ENCODE measurements around the gene UGT3A1. TPM values are rescaled to one million over a fixed set of nuclear protein-coding genes. Genes with fewer than 3 reads are reported as not detected.

The UGT3A1 gene
- total and polyA plus RNA-seq, 2 experiments from 2014 or later: 1.6 to 3.1 TPM

DNA sequence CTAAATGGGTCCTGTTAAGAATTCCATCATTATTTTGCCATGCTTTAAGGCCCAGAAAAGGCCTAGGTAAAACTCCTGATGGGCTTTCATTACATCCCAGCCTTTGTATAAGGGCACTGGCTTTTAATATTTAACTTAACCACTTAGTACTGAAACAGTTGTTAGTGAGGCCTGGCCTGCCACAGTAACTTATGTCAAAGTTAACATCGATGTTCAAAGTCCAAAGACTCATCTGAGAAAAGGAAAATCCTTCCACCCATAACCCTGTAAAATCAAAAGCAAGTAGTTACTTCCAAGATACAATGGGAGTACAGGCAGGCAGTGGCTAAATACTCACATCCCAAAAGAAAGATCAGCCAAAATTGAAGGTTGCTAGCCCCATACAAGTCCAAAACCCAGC lies 15.0 kb upstream of the UGT3A1 start (continued):
- TF ChIP-seq, protein P1, sequence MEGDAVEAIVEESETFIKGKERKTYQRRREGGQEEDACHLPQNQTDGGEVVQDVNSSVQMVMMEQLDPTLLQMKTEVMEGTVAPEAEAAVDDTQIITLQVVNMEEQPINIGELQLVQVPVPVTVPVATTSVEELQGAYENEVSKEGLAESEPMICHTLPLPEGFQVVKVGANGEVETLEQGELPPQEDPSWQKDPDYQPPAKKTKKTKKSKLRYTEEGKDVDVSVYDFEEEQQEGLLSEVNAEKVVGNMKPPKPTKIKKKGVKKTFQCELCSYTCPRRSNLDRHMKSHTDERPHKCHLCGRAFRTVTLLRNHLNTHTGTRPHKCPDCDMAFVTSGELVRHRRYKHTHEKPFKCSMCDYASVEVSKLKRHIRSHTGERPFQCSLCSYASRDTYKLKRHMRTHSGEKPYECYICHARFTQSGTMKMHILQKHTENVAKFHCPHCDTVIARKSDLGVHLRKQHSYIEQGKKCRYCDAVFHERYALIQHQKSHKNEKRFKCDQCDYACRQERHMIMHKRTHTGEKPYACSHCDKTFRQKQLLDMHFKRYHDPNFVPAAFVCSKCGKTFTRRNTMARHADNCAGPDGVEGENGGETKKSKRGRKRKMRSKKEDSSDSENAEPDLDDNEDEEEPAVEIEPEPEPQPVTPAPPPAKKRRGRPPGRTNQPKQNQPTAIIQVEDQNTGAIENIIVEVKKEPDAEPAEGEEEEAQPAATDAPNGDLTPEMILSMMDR (conservative IDR thresholded peaks at IDR 0.05; ENCODE audit: low read depth in 2 of 2): no peak
- no peak for TF ChIP-seq ZNF114 (CRISPR knock-in tag; IDR thresholded peaks at IDR 0.05)
- TF ChIP-seq ZNF331 (CRISPR knock-in tag; IDR thresholded peaks at IDR 0.05; ENCODE audit: low read depth): no peak
- TF ChIP-seq, protein P2, sequence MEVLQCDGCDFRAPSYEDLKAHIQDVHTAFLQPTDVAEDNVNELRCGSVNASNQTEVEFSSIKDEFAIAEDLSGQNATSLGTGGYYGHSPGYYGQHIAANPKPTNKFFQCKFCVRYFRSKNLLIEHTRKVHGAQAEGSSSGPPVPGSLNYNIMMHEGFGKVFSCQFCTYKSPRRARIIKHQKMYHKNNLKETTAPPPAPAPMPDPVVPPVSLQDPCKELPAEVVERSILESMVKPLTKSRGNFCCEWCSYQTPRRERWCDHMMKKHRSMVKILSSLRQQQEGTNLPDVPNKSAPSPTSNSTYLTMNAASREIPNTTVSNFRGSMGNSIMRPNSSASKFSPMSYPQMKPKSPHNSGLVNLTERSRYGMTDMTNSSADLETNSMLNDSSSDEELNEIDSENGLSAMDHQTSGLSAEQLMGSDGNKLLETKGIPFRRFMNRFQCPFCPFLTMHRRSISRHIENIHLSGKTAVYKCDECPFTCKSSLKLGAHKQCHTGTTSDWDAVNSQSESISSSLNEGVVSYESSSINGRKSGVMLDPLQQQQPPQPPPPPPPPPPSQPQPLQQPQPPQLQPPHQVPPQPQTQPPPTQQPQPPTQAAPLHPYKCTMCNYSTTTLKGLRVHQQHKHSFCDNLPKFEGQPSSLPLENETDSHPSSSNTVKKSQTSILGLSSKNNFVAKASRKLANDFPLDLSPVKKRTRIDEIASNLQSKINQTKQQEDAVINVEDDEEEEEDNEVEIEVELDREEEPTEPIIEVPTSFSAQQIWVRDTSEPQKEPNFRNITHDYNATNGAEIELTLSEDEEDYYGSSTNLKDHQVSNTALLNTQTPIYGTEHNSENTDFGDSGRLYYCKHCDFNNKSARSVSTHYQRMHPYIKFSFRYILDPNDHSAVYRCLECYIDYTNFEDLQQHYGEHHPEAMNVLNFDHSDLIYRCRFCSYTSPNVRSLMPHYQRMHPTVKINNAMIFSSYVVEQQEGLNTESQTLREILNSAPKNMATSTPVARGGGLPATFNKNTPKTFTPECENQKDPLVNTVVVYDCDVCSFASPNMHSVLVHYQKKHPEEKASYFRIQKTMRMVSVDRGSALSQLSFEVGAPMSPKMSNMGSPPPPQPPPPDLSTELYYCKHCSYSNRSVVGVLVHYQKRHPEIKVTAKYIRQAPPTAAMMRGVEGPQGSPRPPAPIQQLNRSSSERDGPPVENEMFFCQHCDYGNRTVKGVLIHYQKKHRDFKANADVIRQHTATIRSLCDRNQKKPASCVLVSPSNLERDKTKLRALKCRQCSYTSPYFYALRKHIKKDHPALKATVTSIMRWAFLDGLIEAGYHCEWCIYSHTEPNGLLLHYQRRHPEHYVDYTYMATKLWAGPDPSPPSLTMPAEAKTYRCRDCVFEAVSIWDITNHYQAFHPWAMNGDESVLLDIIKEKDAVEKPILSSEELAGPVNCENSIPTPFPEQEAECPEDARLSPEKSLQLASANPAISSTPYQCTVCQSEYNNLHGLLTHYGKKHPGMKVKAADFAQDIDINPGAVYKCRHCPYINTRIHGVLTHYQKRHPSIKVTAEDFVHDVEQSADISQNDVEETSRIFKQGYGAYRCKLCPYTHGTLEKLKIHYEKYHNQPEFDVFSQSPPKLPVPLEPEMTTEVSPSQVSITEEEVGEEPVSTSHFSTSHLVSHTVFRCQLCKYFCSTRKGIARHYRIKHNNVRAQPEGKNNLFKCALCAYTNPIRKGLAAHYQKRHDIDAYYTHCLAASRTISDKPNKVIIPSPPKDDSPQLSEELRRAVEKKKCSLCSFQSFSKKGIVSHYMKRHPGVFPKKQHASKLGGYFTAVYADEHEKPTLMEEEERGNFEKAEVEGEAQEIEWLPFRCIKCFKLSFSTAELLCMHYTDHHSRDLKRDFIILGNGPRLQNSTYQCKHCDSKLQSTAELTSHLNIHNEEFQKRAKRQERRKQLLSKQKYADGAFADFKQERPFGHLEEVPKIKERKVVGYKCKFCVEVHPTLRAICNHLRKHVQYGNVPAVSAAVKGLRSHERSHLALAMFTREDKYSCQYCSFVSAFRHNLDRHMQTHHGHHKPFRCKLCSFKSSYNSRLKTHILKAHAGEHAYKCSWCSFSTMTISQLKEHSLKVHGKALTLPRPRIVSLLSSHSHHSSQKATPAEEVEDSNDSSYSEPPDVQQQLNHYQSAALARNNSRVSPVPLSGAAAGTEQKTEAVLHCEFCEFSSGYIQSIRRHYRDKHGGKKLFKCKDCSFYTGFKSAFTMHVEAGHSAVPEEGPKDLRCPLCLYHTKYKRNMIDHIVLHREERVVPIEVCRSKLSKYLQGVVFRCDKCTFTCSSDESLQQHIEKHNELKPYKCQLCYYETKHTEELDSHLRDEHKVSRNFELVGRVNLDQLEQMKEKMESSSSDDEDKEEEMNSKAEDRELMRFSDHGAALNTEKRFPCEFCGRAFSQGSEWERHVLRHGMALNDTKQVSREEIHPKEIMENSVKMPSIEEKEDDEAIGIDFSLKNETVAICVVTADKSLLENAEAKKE (CRISPR knock-in tag; IDR thresholded peaks at IDR 0.05): no peak
- no peak for TF ChIP-seq JUNB (IDR thresholded peaks at IDR 0.05; ENCODE audit: unreplicated experiment)

DNA sequence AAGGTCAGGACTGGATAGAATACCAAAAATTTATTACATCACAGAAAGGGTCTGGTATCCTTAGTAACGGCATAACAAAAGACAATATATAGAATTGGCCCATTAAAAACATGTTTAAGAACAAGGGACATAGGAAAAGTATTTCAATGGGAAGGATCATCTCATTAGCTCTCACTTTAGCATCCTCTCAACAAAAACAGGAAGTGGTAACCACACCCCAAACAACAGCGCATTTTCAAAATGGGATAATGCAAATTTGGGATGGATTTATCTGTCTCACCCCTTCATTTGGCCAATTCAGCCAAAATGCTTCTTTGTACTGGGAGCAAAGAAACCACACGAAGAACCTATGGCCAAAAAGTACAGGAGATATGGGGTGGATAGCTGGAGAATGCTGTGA lies 9.8 kb upstream of the UGT3A1 start:
- H3K27me3 ChIP-seq (ENCODE audit: insufficient read depth): no peaks in the 10 kb centered on the region
- DNase-seq (ENCODE audit: low spot score): no peak
- H3K9me2 ChIP-seq (ENCODE audit: insufficient read depth): 0 out of 2 replicates have a peak, but pooled peaks cover 3% of the 10 kb centered on the region
- H3K4me1 Mint-ChIP-seq: peaks cover 3% of the 10 kb centered on the region; the same call in 1 of the 3 replicates
- H3K27ac Mint-ChIP-seq: no peak overlapping the region
- no peak overlapping the region for H2AFZ ChIP-seq
- H3K9me3 Mint-ChIP-seq: no peaks in the 10 kb centered on the region; the same call in 2 of the 3 replicates
- no peak overlapping the region for H3K4me2 ChIP-seq
- no peaks in the 10 kb centered on the region for H4K20me1 ChIP-seq (replicated peaks; ENCODE audit: insufficient read depth)
- H3K27me3 Mint-ChIP-seq (ENCODE audit: insufficient read depth, low read depth, poor library complexity): no peaks in the 10 kb centered on the region
- no peak overlapping the region for H3K4me3 ChIP-seq
- H3F3A ChIP-seq (replicated peaks; ENCODE audit: low read depth): no peaks in the 10 kb centered on the region
- H3K36me3 ChIP-seq (ENCODE audit: insufficient read depth): no peaks in the 10 kb centered on the region
- no peak for ATAC-seq
- no peaks in the 10 kb centered on the region for H3K4me1 ChIP-seq (ENCODE audit: insufficient read depth)
- H3K36me3 Mint-ChIP-seq (ENCODE audit: low read depth): no peaks in the 10 kb centered on the region
- H3K79me2 ChIP-seq (replicated peaks; ENCODE audit: insufficient read depth): no peaks in the 10 kb centered on the region
- H3K4me3 Mint-ChIP-seq: no peak overlapping the region
- no peak overlapping the region for H3K27ac ChIP-seq (ENCODE audit: low read depth)
- TF ChIP-seq STAT1 (IDR thresholded peaks at IDR 0.05; ENCODE audit: unreplicated experiment) (no peak), EZH2 (IDR thresholded peaks at IDR 0.05; ENCODE audit: low read depth, unreplicated experiment) (no peak)
- TF ChIP-seq, protein P3, sequence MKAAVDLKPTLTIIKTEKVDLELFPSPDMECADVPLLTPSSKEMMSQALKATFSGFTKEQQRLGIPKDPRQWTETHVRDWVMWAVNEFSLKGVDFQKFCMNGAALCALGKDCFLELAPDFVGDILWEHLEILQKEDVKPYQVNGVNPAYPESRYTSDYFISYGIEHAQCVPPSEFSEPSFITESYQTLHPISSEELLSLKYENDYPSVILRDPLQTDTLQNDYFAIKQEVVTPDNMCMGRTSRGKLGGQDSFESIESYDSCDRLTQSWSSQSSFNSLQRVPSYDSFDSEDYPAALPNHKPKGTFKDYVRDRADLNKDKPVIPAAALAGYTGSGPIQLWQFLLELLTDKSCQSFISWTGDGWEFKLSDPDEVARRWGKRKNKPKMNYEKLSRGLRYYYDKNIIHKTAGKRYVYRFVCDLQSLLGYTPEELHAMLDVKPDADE (IDR thresholded peaks at IDR 0.05): no peak
- TF ChIP-seq, protein P1 (conservative IDR thresholded peaks at IDR 0.05; ENCODE audit: low read depth in 2 of 2): no peak

Measured in GM23338 (cell line).